ENCODE results near the gene VIPR2. TPM values are rescaled to one million over a fixed set of nuclear protein-coding genes. Genes with fewer than 3 reads are reported as not detected.

The VIPR2 gene
- total RNA-seq, 1 experiment from 2014 or later: not detected

- H3K4me1 Mint-ChIP-seq (ENCODE audit: insufficient read depth, unreplicated experiment): peaks cover 18% of the 10 kb centered on the region
- no peak overlapping the region for H3K27ac Mint-ChIP-seq (ENCODE audit: low read depth, unreplicated experiment)
- no peak for DNase-seq (ENCODE audit: unreplicated experiment)
- intact Hi-C loops (cut with micrococcal nuclease): no loop called here
- no peaks in the 10 kb centered on the region for H3K9me3 Mint-ChIP-seq (ENCODE audit: unreplicated experiment)
- no peak for TF ChIP-seq CTCF (IDR thresholded peaks at IDR 0.05; ENCODE audit: unreplicated experiment)
- ChIA-PET CTCF (no interaction called here), POLR2A (no interaction called here)
- H3K27me3 Mint-ChIP-seq (ENCODE audit: insufficient read depth, unreplicated experiment): no peaks in the 10 kb centered on the region
- BruUV-seq (replicated peaks): no TSS peak
- H3K4me3 Mint-ChIP-seq (ENCODE audit: unreplicated experiment): no peak overlapping the region
- H3K36me3 Mint-ChIP-seq (ENCODE audit: insufficient read depth, unreplicated experiment): no peaks in the 10 kb centered on the region
Observed at GRCh38 chr7:159017210-159017609, 127.5 kb downstream of the VIPR2 start.

GRCh38 chr7:159016591-159016990 lies 128.1 kb downstream of the VIPR2 start:
- DNase-seq (ENCODE audit: unreplicated experiment): no peak
- Mint-ChIP-seq H3K27me3 (ENCODE audit: insufficient read depth, unreplicated experiment) (no peaks in the 10 kb centered on the region), H3K9me3 (ENCODE audit: unreplicated experiment) (no peaks in the 10 kb centered on the region), H3K27ac (ENCODE audit: low read depth, unreplicated experiment) (no peak overlapping the region), H3K36me3 (ENCODE audit: insufficient read depth, unreplicated experiment) (no peaks in the 10 kb centered on the region), H3K4me1 (ENCODE audit: insufficient read depth, unreplicated experiment) (peaks cover 20% of the 10 kb centered on the region), H3K4me3 (ENCODE audit: unreplicated experiment) (no peak overlapping the region)
- ChIA-PET POLR2A (no interaction called here), CTCF (no interaction called here)
- intact Hi-C loops (cut with micrococcal nuclease): no loop called here
- TF ChIP-seq CTCF (IDR thresholded peaks at IDR 0.05; ENCODE audit: unreplicated experiment): no peak
- no TSS peak for BruUV-seq (replicated peaks)

- no peak for TF ChIP-seq CTCF (IDR thresholded peaks at IDR 0.05; ENCODE audit: unreplicated experiment)
- Mint-ChIP-seq H3K9me3 (ENCODE audit: unreplicated experiment) (no peaks in the 10 kb centered on the region), H3K4me1 (ENCODE audit: insufficient read depth, unreplicated experiment) (peaks cover 20% of the 10 kb centered on the region), H3K27me3 (ENCODE audit: insufficient read depth, unreplicated experiment) (no peaks in the 10 kb centered on the region), H3K4me3 (ENCODE audit: unreplicated experiment) (no peak overlapping the region), H3K36me3 (ENCODE audit: insufficient read depth, unreplicated experiment) (no peaks in the 10 kb centered on the region), H3K27ac (ENCODE audit: low read depth, unreplicated experiment) (peak overlapping the region; percentile 87)
- intact Hi-C loops (cut with micrococcal nuclease): no loop called here
- peak; percentile 95 for DNase-seq (ENCODE audit: unreplicated experiment)
- POLR2A ChIA-PET: interaction anchor here (0.8 to 1.3 kb wide), 3 partner anchors 12 to 102 kb away, joined by 3 to 5 read pairs (median 3); no protein-coding TSS in a partner anchor
- BruUV-seq (replicated peaks): no TSS peak
- CTCF ChIA-PET: interaction anchor here (0.5 to 1.2 kb wide), 3 partner anchors 28 to 39 kb away, joined by 3 to 5 read pairs (median 4); no protein-coding TSS in a partner anchor
Observed at GRCh38 chr7:159015454-159016410, 128.9 kb downstream of the VIPR2 start.

- TF ChIP-seq CTCF (IDR thresholded peaks at IDR 0.05; ENCODE audit: unreplicated experiment): no peak
- ChIA-PET CTCF (interaction anchor here (1.0 to 1.2 kb wide), 2 partner anchors 29 to 38 kb away, joined by 4 to 5 read pairs; no protein-coding TSS in a partner anchor), POLR2A (interaction anchor here (0.7 to 1.3 kb wide), 4 partner anchors 13 to 201 kb away, joined by 3 to 5 read pairs (median 4); no protein-coding TSS in a partner anchor)
- no peak for DNase-seq (ENCODE audit: unreplicated experiment)
- Mint-ChIP-seq H3K27ac (ENCODE audit: low read depth, unreplicated experiment) (peak overlapping the region; percentile 87), H3K4me1 (ENCODE audit: insufficient read depth, unreplicated experiment) (peaks cover 20% of the 10 kb centered on the region), H3K4me3 (ENCODE audit: unreplicated experiment) (no peak overlapping the region), H3K36me3 (ENCODE audit: insufficient read depth, unreplicated experiment) (no peaks in the 10 kb centered on the region), H3K27me3 (ENCODE audit: insufficient read depth, unreplicated experiment) (no peaks in the 10 kb centered on the region), H3K9me3 (ENCODE audit: unreplicated experiment) (no peaks in the 10 kb centered on the region)
- BruUV-seq (replicated peaks): no TSS peak
- intact Hi-C loops (cut with micrococcal nuclease): no loop called here
Observed at GRCh38 chr7:159015081-159015453, 129.6 kb downstream of the VIPR2 start.
